Measurements from ENCODE around the gene AIF1. TPM values are rescaled to one million over a fixed set of nuclear protein-coding genes. Genes with fewer than 3 reads are reported as not detected.

AIF1 gene
- total RNA-seq, 1 donor from 2014 or later, result 15.2 TPM

GRCh38 chr6:31655349-31656237, 40.6 kb downstream of the AIF1 start, which contains the start of gene APOM:
TSS of gene APOM (plus strand) at chr6:31655894. CDS start at chr6:31655967, 73 bp downstream.
- H3K36me3 ChIP-seq, result peaks cover 27% of the 10 kb centered on the region
- no peaks in the 10 kb centered on the region for H3K9me3 ChIP-seq (replicated peaks)
- no peak for DNase-seq
- peaks cover 60% of the 10 kb centered on the region for H3K4me1 ChIP-seq
- no peaks in the 10 kb centered on the region for H3K27me3 ChIP-seq (ENCODE audit: low read depth)
- H3K4me3 ChIP-seq, result no peak within 1 kb of the TSS
- intact Hi-C loops (cut with micrococcal nuclease), result no loop called here
- no peak within 1 kb of the TSS for H3K27ac ChIP-seq (replicated peaks)
- no peak for TF ChIP-seq CTCF (IDR thresholded peaks at IDR 0.05; ENCODE audit: borderline replicate concordance)

- no peak for TF ChIP-seq CTCF (IDR thresholded peaks at IDR 0.05; ENCODE audit: borderline replicate concordance)
- Histone ChIP-seq H3K27me3 (ENCODE audit: low read depth) (no peaks in the 10 kb centered on the region), H3K9me3 (replicated peaks) (no peaks in the 10 kb centered on the region), H3K4me1 (peaks cover 64% of the 10 kb centered on the region), H3K4me3 (no peak overlapping the region), H3K36me3 (peaks cover 34% of the 10 kb centered on the region), H3K27ac (replicated peaks) (no peak overlapping the region)
- intact Hi-C loops (cut with micrococcal nuclease), result no loop called here
- DNase-seq, result no peak
Measured at GRCh38 chr6:31657406-31658157, 42.5 kb downstream of the AIF1 start.

GRCh38 chr6:31658158-31658688, 43.2 kb downstream of the AIF1 start:
- Histone ChIP-seq H3K27ac (replicated peaks) (peak overlapping the region; percentile 4), H3K36me3 (peaks cover 37% of the 10 kb centered on the region), H3K27me3 (ENCODE audit: low read depth) (no peaks in the 10 kb centered on the region), H3K9me3 (replicated peaks) (no peaks in the 10 kb centered on the region), H3K4me3 (peak overlapping the region; percentile 90), H3K4me1 (peaks cover 67% of the 10 kb centered on the region)
- DNase-seq, result no peak
- intact Hi-C loops (cut with micrococcal nuclease), result no loop called here
- TF ChIP-seq CTCF (IDR thresholded peaks at IDR 0.05; ENCODE audit: borderline replicate concordance), result no peak

GRCh38 chr6:31658983-31659648, 44.1 kb downstream of the AIF1 start:
- H3K4me1 ChIP-seq, result peaks cover 70% of the 10 kb centered on the region
- peak overlapping the region; percentile 95 for H3K27ac ChIP-seq (replicated peaks)
- peaks cover 37% of the 10 kb centered on the region for H3K36me3 ChIP-seq
- no peaks in the 10 kb centered on the region for H3K9me3 ChIP-seq (replicated peaks)
- peak overlapping the region; percentile 90 for H3K4me3 ChIP-seq
- DNase-seq, result no peak
- no peak for TF ChIP-seq CTCF (IDR thresholded peaks at IDR 0.05; ENCODE audit: borderline replicate concordance)
- intact Hi-C loops (cut with micrococcal nuclease), result no loop called here
- H3K27me3 ChIP-seq (ENCODE audit: low read depth), result no peaks in the 10 kb centered on the region

Measured in left ventricle myocardium inferior (tissue), 1 donor.